ENCODE measurements around the gene DDX39B.

- TF ChIP-seq ZSCAN30 (tag by site-specific recombination; IDR thresholded peaks at IDR 0.05) (no peak), KLF16 (tag by site-specific recombination; IDR thresholded peaks at IDR 0.05) (no peak), CTCF (tag by site-specific recombination; IDR thresholded peaks at IDR 0.05) (no peak), ZNF114 (tag by site-specific recombination; IDR thresholded peaks at IDR 0.05) (no peak), REPIN1 (tag by site-specific recombination; IDR thresholded peaks at IDR 0.05; ENCODE audit: low read depth) (no peak), ZNF623 (tag by site-specific recombination; IDR thresholded peaks at IDR 0.05) (no peak), ZNF391 (tag by site-specific recombination; IDR thresholded peaks at IDR 0.05; ENCODE audit: borderline replicate concordance, low read depth) (no peak), ZNF155 (tag by site-specific recombination; IDR thresholded peaks at IDR 0.05) (no peak), ZNF292 (tag by site-specific recombination; IDR thresholded peaks at IDR 0.05; ENCODE audit: borderline replicate concordance, low read depth) (no peak), TRIM28 (IDR thresholded peaks at IDR 0.05; ENCODE audit: borderline replicate concordance, low read length) (no peak), HOXD13 (CRISPR knock-in tag; IDR thresholded peaks at IDR 0.05; ENCODE audit: borderline replicate concordance) (no peak), ZNF140 (tag by site-specific recombination; IDR thresholded peaks at IDR 0.05) (no peak)
Observed at GRCh38 chr6:31535538-31536324, 6.1 kb downstream of the DDX39B start.
